ENCODE measurements around the gene RAP1B. TPM values are rescaled to one million over a fixed set of nuclear protein-coding genes. Genes with fewer than 3 reads are reported as not detected.

The RAP1B gene
- total and polyA plus RNA-seq, 9 of the 15 experiments (the other 6 are each of a cell fraction or from before 2014, with no cell fraction given): 107 to 309 (median 170) TPM

- H3K27ac ChIP-seq (ENCODE audit: extremely low read depth, low read depth, low read length): no peak overlapping the region
- H4K20me1 ChIP-seq (replicated peaks; ENCODE audit: control insufficient read depth, insufficient read depth, low read length): no peaks in the 10 kb centered on the region
- H3K27me3 ChIP-seq (ENCODE audit: control insufficient read depth in 2 of 2, insufficient read depth in 2 of 2, low read length in 2 of 2): no peaks in the 10 kb centered on the region
- POLR2A ChIA-PET: interaction anchor here (0.7 to 1.0 kb wide), 2 partner anchors 14 to 16 kb away, joined by 3 read pairs; no protein-coding TSS in a partner anchor
- FAIRE-seq: no peak
- no peak overlapping the region for H3K4me3 ChIP-seq
- no peaks in the 10 kb centered on the region for H3K9me3 ChIP-seq (replicated peaks; ENCODE audit: control insufficient read depth, insufficient read depth, low read depth, low read length)
- no peak overlapping the region for H2AFZ ChIP-seq (ENCODE audit: low read depth, low read length)
- CTCF ChIA-PET (ENCODE audit: low intra/inter-chr PET ratio): interaction anchor here (0.6 kb wide), 1 partner anchor 1139 kb away, joined by 3 read pairs; no protein-coding TSS in a partner anchor
- no peak for ATAC-seq
- WGBS (ENCODE audit: insufficient coverage, low coverage, missing lambda C conversion rate): 0% methylated on average over 1 of the region's 1 CpG
- H3K9me1 ChIP-seq (ENCODE audit: control insufficient read depth, insufficient read depth, low read length): no peaks in the 10 kb centered on the region
- no peak overlapping the region for H3K9ac ChIP-seq (ENCODE audit: insufficient read depth in 1 of 2, low read depth in 2 of 2, low read length in 2 of 2)
- H3K4me2 ChIP-seq (ENCODE audit: insufficient read depth, low read length): no peak overlapping the region
- no TSS peak for BruUV-seq (replicated peaks)
- H3K4me1 ChIP-seq (replicated peaks in 1 of 2; ENCODE audit: control insufficient read depth in 2 of 2, insufficient read depth in 2 of 2, low read length in 2 of 2): peaks cover 2 to 3% of the 10 kb centered on the region in 2 experiments; a peak in 3 of 5 replicates
- H3K36me3 ChIP-seq (ENCODE audit: control insufficient read depth, insufficient read depth, low read length): no peaks in the 10 kb centered on the region
- intact Hi-C loops (cut with micrococcal nuclease) (no loop called here), in situ Hi-C loops (cut with MboI) (no loop called here)
- H3K79me2 ChIP-seq (ENCODE audit: control insufficient read depth, insufficient read depth, low read length): no peaks in the 10 kb centered on the region
- peak in 1 of 4 experiments; percentile 5 for DNase-seq (ENCODE audit: extremely low read depth in 1 of 4, low spot score in 3 of 4)
- peak; percentile 82 for TF ChIP-seq JUN (IDR thresholded peaks at IDR 0.05; ENCODE audit: borderline replicate concordance, low read depth, low read length)
- TF ChIP-seq JUN (CRISPR knock-in tag; IDR thresholded peaks at IDR 0.05; ENCODE audit: borderline replicate concordance): no peak
- TF ChIP-seq BACH1 (tag; IDR thresholded peaks at IDR 0.05): peak; percentile 48; the same call in 1 of the 2 replicates
- TF ChIP-seq BRD9 (IDR thresholded peaks at IDR 0.05; ENCODE audit: low read depth, partially characterized antibody): no peak
- TF ChIP-seq ERF (CRISPR knock-in tag; IDR thresholded peaks at IDR 0.05): no peak
- TF ChIP-seq FOSL1 (tag; conservative IDR thresholded peaks at IDR 0.05): peak; percentile 88
- peak; percentile 69; the same call in 1 of the 2 replicates for TF ChIP-seq ATF7 (IDR thresholded peaks at IDR 0.05)
- TF ChIP-seq ZNF589 (CRISPR knock-in tag; IDR thresholded peaks at IDR 0.05; ENCODE audit: low read depth): 0 out of 2 replicates have a peak, but pooled peaks have one; percentile 31
- TF ChIP-seq CBX1 (IDR thresholded peaks at IDR 0.05; ENCODE audit: low read depth): no peak
- no peak for TF ChIP-seq CEBPG (CRISPR knock-in tag; IDR thresholded peaks at IDR 0.05)
- peak; percentile 36 to 89; a peak in 3 of 4 replicates for TF ChIP-seq CEBPG (tag; conservative IDR thresholded peaks at IDR 0.05 in 1 of 2, IDR thresholded peaks at IDR 0.05 in 1 of 2)
- peak; percentile 61; the same call in 1 of the 2 replicates for TF ChIP-seq C11orf30 (IDR thresholded peaks at IDR 0.05; ENCODE audit: low read depth)
- TF ChIP-seq SMARCE1 (IDR thresholded peaks at IDR 0.05): peak; percentile 23; the same call in 1 of the 2 replicates
- no peak for TF ChIP-seq ZNF253 (CRISPR knock-in tag; conservative IDR thresholded peaks at IDR 0.05)
- no peak for TF ChIP-seq RBM39 (optimal IDR thresholded peaks at IDR 0.05; ENCODE audit: low read depth, low read length)
- TF ChIP-seq HDAC8 (tag; IDR thresholded peaks at IDR 0.05): no peak
- TF ChIP-seq CEBPB (tag; IDR thresholded peaks at IDR 0.05): peak; percentile 44; the same call in 1 of the 2 replicates
- TF ChIP-seq SMARCA4 (IDR thresholded peaks at IDR 0.05): peak; percentile 33; the same call in 1 of the 2 replicates
- TF ChIP-seq ATF3 (IDR thresholded peaks at IDR 0.05): peak; percentile 87
- no peak for TF ChIP-seq ATF3 (CRISPR knock-in tag; conservative IDR thresholded peaks at IDR 0.05)
- TF ChIP-seq ARID1B (IDR thresholded peaks at IDR 0.05): peak; percentile 37; the same call in 1 of the 2 replicates
- TF ChIP-seq NR2C2 (CRISPR knock-in tag; IDR thresholded peaks at IDR 0.05): no peak
- TF ChIP-seq NR2C2 (tag; IDR thresholded peaks at IDR 0.05): peak; percentile 22; the same call in 1 of the 2 replicates
- 0 out of 2 replicates have a peak, but pooled peaks have one; percentile 26 for TF ChIP-seq SOX6 (IDR thresholded peaks at IDR 0.05)
- TF ChIP-seq ZNF316 (IDR thresholded peaks at IDR 0.05): peak; percentile 57
- TF ChIP-seq JUND (IDR thresholded peaks at IDR 0.05; ENCODE audit: borderline replicate concordance, low read depth, low read length): peak; percentile 76; the same call in 1 of the 2 replicates
- peak; percentile 70; the same call in 1 of the 3 replicates for TF ChIP-seq JUND (tag; IDR thresholded peaks at IDR 0.05; ENCODE audit: borderline replicate concordance, low read depth, low read length)
These were observed 45.3 kb upstream of the RAP1B start for GRCh38 chr12:68565391-68565903.

Measured in K562 (cell line).